HG03175 (cell line): ENCODE data around the gene IFI16.
"Not testable (repeated sequence)": the region's sequence is repeated elsewhere in the genome, so short reads cannot be mapped to it uniquely, and the experiment has no call there.

Experiments used
- ATAC-seq: cut with Tn5 transposase; IDR thresholded peaks from one replicate; pipeline ENCODE4 v1.9.1; 2021; ENCODE audit warnings: mild to moderate bottlenecking, moderate library complexity; ENCODE audit not compliant: unreplicated experiment

Gene IFI16

GRCh38 chr1:159091607-159092031 is 81.9 kb downstream of the IFI16 start:
- ATAC-seq: no peak

GRCh38 chr1:159092036-159092760 is 82.5 kb downstream of the IFI16 start:
- no peak for ATAC-seq

- no peak for ATAC-seq
Observed at GRCh38 chr1:159098596-159098995, 88.9 kb downstream of the IFI16 start.

GRCh38 chr1:159100589-159100988 is 90.9 kb downstream of the IFI16 start:
- ATAC-seq: no peak

- not testable (repeated sequence) for ATAC-seq
Observed at GRCh38 chr1:159103021-159103420, 93.3 kb downstream of the IFI16 start.
